ENCODE data around the gene GMDS.

Gene GMDS

DNA sequence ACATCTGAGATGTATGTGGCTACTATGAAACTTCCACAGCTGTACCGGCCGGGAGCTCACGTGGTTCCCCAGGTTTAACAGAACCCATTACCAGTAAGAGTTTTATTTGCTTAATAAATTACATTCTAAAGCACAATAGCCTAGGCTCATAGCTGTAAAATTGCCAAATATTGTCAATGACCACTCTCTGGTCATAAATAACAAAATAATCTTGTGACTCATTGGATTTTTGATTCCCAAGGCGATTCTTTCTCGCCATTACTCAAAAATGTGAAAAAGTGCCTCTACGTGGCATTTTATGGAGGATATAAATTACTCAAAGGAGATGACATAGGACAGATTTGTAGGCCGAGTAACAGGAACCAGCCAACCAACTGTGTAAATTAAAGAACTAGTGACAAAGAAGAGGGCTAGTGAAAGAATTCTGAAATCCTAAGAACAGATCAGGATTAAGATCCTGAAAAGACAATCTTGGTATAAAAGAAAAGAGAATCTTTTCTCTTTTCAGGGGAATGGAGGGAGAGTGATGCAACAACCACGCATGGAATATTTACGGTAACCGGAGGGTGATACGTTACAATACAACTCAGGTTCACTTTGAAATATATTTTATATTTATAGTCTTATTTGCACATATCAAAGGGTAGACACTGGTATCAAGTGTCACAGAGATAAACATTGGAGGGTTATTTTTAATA lies 436.0 kb downstream of the GMDS start:
- Histone ChIP-seq H3K4me3 (ENCODE audit: extremely low read depth, insufficient read depth, low read length, poor library complexity, severe bottlenecking) (no peak overlapping the region), H3K36me3 (ENCODE audit: control insufficient read depth, insufficient read depth, low read length) (no peaks in the 10 kb centered on the region), H3K4me1 (ENCODE audit: control insufficient read depth, insufficient read depth, low read length, poor library complexity, severe bottlenecking) (no peaks in the 10 kb centered on the region), H3K27ac (ENCODE audit: low read depth, low read length, severe bottlenecking) (no peak overlapping the region), H3K9me3 (ENCODE audit: control insufficient read depth, low read length) (no peaks in the 10 kb centered on the region)
- 79 to 100% methylated on average over 1 to 4 of the region's 11 CpGs for WGBS, 2 experiments (ENCODE audit: insufficient coverage in 2 of 2)

DNA sequence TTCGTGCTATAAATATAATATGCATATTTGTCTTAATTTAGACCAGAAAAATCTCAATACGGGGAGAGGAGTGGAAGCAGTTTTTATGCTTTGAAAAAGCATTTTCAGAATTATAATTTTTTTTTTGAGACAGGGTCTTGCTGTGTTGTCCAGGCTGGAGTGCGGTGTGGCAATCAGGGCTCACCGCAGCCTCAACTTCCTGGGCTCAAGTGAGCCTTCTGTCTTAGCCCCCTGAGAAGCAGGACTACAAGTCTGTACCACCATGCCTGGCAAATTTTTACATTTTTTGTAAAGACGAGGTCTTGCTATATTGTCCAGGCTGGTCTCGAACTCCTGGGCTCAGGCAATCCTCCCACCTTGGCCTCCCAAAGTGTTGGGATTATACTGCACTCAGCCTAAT lies 438.5 kb downstream of the GMDS start:
- H3K36me3 ChIP-seq (ENCODE audit: control insufficient read depth, insufficient read depth, low read length): no peaks in the 10 kb centered on the region
- no peaks in the 10 kb centered on the region for H3K4me1 ChIP-seq (ENCODE audit: control insufficient read depth, insufficient read depth, low read length, poor library complexity, severe bottlenecking)
- H3K27ac ChIP-seq (ENCODE audit: low read depth, low read length, severe bottlenecking): no peak overlapping the region
- no peaks in the 10 kb centered on the region for H3K9me3 ChIP-seq (ENCODE audit: control insufficient read depth, low read length)
- no peak overlapping the region for H3K4me3 ChIP-seq (ENCODE audit: extremely low read depth, insufficient read depth, low read length, poor library complexity, severe bottlenecking)
- WGBS, 2 experiments (ENCODE audit: insufficient coverage in 2 of 2): 96 to 100% methylated on average over 3 to 4 of the region's 6 CpGs

DNA sequence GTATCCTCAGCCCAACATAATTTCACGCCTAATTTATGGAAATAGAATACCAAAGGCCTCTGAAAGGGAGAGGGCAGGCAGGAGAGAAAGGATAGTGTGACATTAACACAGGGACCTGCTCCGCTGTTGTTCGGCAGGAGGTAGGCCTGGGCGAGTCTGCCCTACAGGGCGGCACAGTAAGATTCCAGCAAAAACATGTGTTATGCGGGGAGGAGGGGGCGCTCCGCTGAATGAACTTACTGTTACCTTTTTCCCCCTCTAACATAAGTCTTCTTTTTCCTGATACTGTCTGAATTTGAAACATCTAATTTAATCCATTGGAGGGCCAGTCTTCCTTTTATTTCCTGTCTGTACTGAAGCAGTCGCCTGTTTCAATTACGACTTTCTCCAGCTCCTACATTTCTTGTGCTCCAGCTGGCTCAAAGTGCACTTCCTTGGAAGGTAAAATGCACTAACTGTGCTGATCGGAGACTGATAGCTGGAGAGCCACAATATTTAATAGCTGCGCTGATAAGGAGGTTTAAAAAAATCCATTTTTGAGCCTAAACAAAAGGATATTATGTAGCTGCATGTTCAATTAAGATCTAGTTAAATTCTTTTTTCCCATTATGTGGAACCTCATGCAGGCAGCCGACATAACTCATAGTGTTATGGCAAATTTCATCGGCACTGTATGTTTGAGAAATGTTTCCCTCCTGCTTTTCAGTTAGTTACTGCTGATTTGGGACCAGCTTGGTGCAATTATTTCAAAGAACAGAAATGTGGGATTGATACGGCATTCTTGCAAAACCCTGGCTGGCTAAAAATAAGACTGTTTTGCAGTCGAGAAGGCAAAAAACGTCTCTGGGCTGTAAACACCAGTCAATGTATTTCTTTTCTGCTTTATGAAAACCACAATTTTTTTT lies 442.7 kb downstream of the GMDS start:
- H3K36me3 ChIP-seq (ENCODE audit: control insufficient read depth, insufficient read depth, low read length): no peaks in the 10 kb centered on the region
- no peak overlapping the region for H3K27ac ChIP-seq (ENCODE audit: low read depth, low read length, severe bottlenecking)
- H3K4me3 ChIP-seq (ENCODE audit: extremely low read depth, insufficient read depth, low read length, poor library complexity, severe bottlenecking): no peak overlapping the region
- no peaks in the 10 kb centered on the region for H3K9me3 ChIP-seq (ENCODE audit: control insufficient read depth, low read length)
- peaks cover 4% of the 10 kb centered on the region for H3K4me1 ChIP-seq (ENCODE audit: control insufficient read depth, insufficient read depth, low read length, poor library complexity, severe bottlenecking)
- WGBS, 2 experiments (ENCODE audit: insufficient coverage in 2 of 2): 77 to 88% methylated on average over 11 of the region's 17 CpGs

DNA sequence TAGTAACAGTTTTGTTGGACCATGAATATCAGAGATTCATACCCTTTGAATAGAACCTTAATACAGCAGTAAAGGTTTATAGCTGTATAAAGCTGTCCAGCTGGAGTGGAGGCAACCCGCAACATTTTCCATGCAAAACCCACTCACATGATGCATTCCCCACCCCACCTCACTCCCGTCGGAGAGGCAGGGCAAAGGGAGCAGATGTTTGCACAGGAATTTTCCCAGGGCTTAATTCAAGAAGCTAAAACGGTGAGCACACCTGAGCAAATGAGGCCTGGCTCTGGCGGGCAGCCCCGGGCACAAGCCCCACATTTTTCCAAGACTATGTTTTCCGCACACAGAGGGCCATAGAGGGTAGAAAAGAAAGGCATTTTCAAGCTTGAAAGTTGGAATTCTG lies 444.0 kb downstream of the GMDS start:
- Histone ChIP-seq H3K4me1 (ENCODE audit: control insufficient read depth, insufficient read depth, low read length, poor library complexity, severe bottlenecking) (peaks cover 7% of the 10 kb centered on the region), H3K27ac (ENCODE audit: low read depth, low read length, severe bottlenecking) (no peak overlapping the region), H3K36me3 (ENCODE audit: control insufficient read depth, insufficient read depth, low read length) (no peaks in the 10 kb centered on the region), H3K9me3 (ENCODE audit: control insufficient read depth, low read length) (no peaks in the 10 kb centered on the region), H3K4me3 (ENCODE audit: extremely low read depth, insufficient read depth, low read length, poor library complexity, severe bottlenecking) (no peak overlapping the region)
- WGBS, 2 experiments (ENCODE audit: insufficient coverage in 2 of 2): 95% methylated on average over 4 of the region's 7 CpGs; no CpG with 5 or more reads in 1 of the 2 experiments

DNA sequence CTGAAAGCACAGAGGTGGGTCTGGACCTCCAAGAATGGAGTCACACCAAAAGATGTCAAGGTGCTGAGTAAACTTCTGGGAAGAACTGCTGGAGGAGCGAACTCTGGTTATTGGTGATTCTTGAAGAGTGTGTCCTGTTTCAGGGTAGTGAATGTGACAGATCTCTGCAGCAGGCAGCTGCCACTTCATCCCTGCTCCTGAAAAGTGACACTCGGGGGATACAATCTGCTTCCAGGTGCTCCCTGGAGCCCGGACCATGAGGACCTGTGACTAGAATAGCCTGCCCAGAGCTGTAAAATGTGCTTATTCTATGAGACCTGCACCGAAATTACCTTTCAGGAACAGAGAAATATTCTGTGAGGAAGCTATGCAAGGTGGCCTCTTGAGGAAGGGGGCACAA lies 444.6 kb downstream of the GMDS start:
- peaks cover 7% of the 10 kb centered on the region for H3K4me1 ChIP-seq (ENCODE audit: control insufficient read depth, insufficient read depth, low read length, poor library complexity, severe bottlenecking)
- no peaks in the 10 kb centered on the region for H3K9me3 ChIP-seq (ENCODE audit: control insufficient read depth, low read length)
- H3K36me3 ChIP-seq (ENCODE audit: control insufficient read depth, insufficient read depth, low read length): no peaks in the 10 kb centered on the region
- no peak overlapping the region for H3K4me3 ChIP-seq (ENCODE audit: extremely low read depth, insufficient read depth, low read length, poor library complexity, severe bottlenecking)
- no peak overlapping the region for H3K27ac ChIP-seq (ENCODE audit: low read depth, low read length, severe bottlenecking)
- 83 to 94% methylated on average over 4 of the region's 4 CpGs for WGBS, 2 experiments (ENCODE audit: insufficient coverage in 2 of 2)

DNA sequence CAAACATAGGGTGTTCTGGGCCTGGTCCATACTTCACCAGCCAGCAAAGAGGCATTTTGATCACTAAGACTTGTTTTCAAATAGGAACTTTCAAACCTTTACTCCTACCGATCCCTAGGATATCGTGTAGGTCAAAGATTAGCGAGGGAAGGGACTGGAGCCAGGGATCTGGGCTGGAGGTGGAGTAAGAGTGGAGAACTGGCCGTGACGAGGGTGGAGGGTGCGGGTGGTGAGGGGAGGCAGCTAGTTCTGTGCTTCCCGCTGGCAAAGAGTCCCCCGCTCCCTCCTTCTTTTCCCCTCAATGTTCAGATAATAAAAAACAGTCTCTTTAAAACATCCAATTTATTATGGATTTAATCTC lies 446.5 kb downstream of the GMDS start:
- peaks cover 7% of the 10 kb centered on the region for H3K4me1 ChIP-seq (ENCODE audit: control insufficient read depth, insufficient read depth, low read length, poor library complexity, severe bottlenecking)
- H3K36me3 ChIP-seq (ENCODE audit: control insufficient read depth, insufficient read depth, low read length): no peaks in the 10 kb centered on the region
- no peaks in the 10 kb centered on the region for H3K9me3 ChIP-seq (ENCODE audit: control insufficient read depth, low read length)
- WGBS, 2 experiments (ENCODE audit: insufficient coverage in 2 of 2): 97% methylated on average over 5 of the region's 8 CpGs; no CpG with 5 or more reads in 1 of the 2 experiments
- H3K4me3 ChIP-seq (ENCODE audit: extremely low read depth, insufficient read depth, low read length, poor library complexity, severe bottlenecking): no peak overlapping the region
- H3K27ac ChIP-seq (ENCODE audit: low read depth, low read length, severe bottlenecking): no peak overlapping the region

DNA sequence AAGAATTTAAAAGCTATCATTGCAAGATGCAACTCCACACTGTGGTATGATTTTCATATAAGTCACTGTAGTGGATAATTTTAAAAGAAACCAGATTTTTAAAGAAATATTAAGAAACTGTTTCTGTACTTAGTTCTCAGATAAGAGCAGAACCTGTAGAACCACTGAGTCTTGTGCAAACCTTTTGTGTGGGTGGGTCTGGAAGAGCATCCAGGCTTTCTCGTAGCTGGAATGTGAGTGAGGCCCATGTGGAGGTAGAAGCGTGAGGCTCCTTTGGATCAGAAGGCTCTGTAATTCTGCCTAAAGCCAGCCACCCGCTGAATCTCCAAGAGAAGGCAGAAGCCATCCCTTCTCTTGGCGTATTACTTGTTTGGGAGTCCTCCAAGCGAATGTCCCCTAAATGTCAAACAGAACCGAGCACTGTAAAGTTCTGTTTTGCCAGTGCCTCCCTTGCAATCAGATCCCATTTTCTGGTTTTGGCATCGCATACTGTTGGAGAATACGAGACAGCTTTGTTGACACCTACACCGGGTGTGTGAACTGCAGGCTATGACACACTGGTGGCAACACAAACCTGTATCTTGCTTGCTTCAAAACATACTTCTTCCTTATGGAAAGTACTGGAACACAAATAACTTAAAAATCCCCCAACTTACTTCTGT lies 447.0 kb downstream of the GMDS start:
- 93 to 96% methylated on average over 9 of the region's 9 CpGs for WGBS, 2 experiments (ENCODE audit: insufficient coverage in 2 of 2)
- Histone ChIP-seq H3K36me3 (ENCODE audit: control insufficient read depth, insufficient read depth, low read length) (no peaks in the 10 kb centered on the region), H3K4me1 (ENCODE audit: control insufficient read depth, insufficient read depth, low read length, poor library complexity, severe bottlenecking) (peaks cover 7% of the 10 kb centered on the region), H3K4me3 (ENCODE audit: extremely low read depth, insufficient read depth, low read length, poor library complexity, severe bottlenecking) (no peak overlapping the region), H3K9me3 (ENCODE audit: control insufficient read depth, low read length) (no peaks in the 10 kb centered on the region), H3K27ac (ENCODE audit: low read depth, low read length, severe bottlenecking) (no peak overlapping the region)

DNA sequence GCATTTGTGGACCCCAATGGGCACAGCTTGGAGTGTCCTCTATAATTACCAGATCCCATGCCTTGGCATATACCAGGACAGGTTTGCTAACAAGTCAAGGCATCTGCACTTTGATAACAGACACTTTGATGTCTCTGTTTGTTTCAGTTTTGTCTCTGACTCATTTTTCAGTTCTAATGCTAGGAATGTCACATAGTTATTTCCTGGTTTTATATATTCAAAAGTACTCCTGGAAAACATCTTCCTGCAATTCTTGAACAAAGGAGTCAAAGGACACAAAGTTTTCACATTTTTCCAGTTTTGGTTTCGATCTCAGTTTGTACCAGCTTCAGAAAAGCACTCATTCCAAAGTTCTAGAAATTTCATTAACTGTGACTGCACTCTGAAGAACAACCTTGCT lies 447.6 kb downstream of the GMDS start:
- no peak overlapping the region for H3K27ac ChIP-seq (ENCODE audit: low read depth, low read length, severe bottlenecking)
- H3K9me3 ChIP-seq (ENCODE audit: control insufficient read depth, low read length): no peaks in the 10 kb centered on the region
- H3K4me3 ChIP-seq (ENCODE audit: extremely low read depth, insufficient read depth, low read length, poor library complexity, severe bottlenecking): no peak overlapping the region
- H3K36me3 ChIP-seq (ENCODE audit: control insufficient read depth, insufficient read depth, low read length): no peaks in the 10 kb centered on the region
- WGBS, 2 experiments (ENCODE audit: insufficient coverage in 2 of 2): 92% methylated on average over 1 of the region's 1 CpG; no CpG with 5 or more reads in 1 of the 2 experiments
- H3K4me1 ChIP-seq (ENCODE audit: control insufficient read depth, insufficient read depth, low read length, poor library complexity, severe bottlenecking): peaks cover 7% of the 10 kb centered on the region

DNA sequence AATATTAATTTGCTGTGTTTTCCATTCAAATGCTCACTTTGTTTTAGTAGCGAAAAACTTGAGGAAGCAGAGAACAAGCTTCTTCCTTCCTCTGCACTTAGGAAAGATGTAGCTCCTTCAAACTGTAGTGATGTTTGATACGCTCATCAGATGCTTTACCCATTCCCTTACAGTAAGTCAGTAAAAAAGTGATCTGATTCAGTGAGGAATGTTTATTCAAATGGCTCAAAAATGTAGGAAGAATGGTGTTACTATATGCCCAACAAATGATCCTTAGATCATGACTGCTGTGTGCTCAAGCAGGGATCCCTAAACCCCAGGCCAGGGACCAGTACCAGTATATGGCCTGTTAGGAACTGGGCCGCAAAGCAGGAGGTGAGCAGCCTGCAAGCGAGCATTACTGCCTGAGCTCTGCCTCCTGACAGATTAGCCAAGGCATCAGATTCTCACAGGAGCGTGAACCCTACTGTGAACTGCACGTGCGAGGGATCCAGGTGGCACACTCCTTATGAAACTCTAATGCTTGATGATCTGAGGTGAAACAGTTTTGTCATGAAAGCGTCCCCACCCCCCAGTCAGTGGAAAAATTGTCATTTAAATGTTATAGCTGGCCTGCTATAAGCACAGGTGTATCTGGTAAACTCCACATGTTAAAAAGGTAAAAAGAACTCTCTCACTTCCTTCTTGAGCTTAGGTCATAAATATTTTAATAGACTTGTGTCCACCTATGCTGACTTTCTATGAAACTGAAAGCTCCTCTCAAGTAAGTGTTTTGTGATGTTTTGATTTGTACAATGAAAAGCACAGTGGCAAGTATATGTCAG lies 448.5 kb downstream of the GMDS start:
- Histone ChIP-seq H3K4me3 (ENCODE audit: extremely low read depth, insufficient read depth, low read length, poor library complexity, severe bottlenecking) (no peak overlapping the region), H3K27ac (ENCODE audit: low read depth, low read length, severe bottlenecking) (no peak overlapping the region), H3K36me3 (ENCODE audit: control insufficient read depth, insufficient read depth, low read length) (no peaks in the 10 kb centered on the region), H3K4me1 (ENCODE audit: control insufficient read depth, insufficient read depth, low read length, poor library complexity, severe bottlenecking) (peaks cover 7% of the 10 kb centered on the region), H3K9me3 (ENCODE audit: control insufficient read depth, low read length) (no peaks in the 10 kb centered on the region)
- WGBS, 2 experiments (ENCODE audit: insufficient coverage in 2 of 2): 91% methylated on average over 3 to 6 of the region's 8 CpGs

DNA sequence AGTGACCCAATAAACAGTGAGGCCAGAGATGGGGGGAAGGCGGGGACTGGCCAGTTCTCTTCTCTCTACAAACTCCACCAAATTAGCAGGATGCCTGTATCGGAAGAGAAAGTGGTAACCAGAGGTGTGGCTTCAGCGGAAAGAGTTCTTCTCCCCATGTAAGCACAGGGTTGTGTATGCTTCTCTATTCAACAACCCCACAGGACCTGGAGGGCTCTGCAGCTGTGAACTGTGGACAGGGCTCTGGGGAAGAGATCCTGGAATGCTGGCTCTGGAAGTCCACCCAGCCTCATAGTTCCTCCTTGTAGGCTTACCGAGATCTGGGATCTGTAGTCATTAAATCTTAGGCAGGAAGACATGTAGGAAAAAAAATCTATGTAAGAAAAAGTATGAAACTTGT lies 449.5 kb downstream of the GMDS start:
- 100% methylated on average over 1 of the region's 4 CpGs for WGBS, 2 experiments (ENCODE audit: insufficient coverage in 2 of 2)
- Histone ChIP-seq H3K4me3 (ENCODE audit: extremely low read depth, insufficient read depth, low read length, poor library complexity, severe bottlenecking) (no peak overlapping the region), H3K36me3 (ENCODE audit: control insufficient read depth, insufficient read depth, low read length) (no peaks in the 10 kb centered on the region), H3K9me3 (ENCODE audit: control insufficient read depth, low read length) (no peaks in the 10 kb centered on the region), H3K4me1 (ENCODE audit: control insufficient read depth, insufficient read depth, low read length, poor library complexity, severe bottlenecking) (peaks cover 7% of the 10 kb centered on the region), H3K27ac (ENCODE audit: low read depth, low read length, severe bottlenecking) (no peak overlapping the region)
